B cell (primary cell): ENCODE measurements around the gene FAM222A. TPM values are rescaled to one million over a fixed set of nuclear protein-coding genes. Genes with fewer than 3 reads are reported as not detected.

ENCODE experiments used
- ATAC-seq: fragments of 200-7000 bp; cut with Tn5 transposase; one replicate; pipeline ENCODE4 v1.10.0; 2021; ENCODE audit warnings: low read depth, mild to moderate bottlenecking, moderate number of reproducible peaks, moderate library complexity
- CTCF ChIA-PET: fragments of 350-600 bp; sonication (Branson Sonifier 250); formaldehyde crosslinking; loops from one replicate; lab custom pipeline; 2021; ENCODE audit warnings: antibody characterized with exemption, inconsistent platforms; lab: Charles Lee
- POLR2A ChIA-PET: fragments of 350-600 bp; sonication (Branson Sonifier 250); formaldehyde crosslinking; loops from one replicate; lab custom pipeline; 2021; ENCODE audit warnings: antibody characterized with exemption; lab: Charles Lee
- DNase-seq: peaks from one replicate; pipeline ENCODE4 v3.0.0; 2013
- H2AFZ ChIP-seq: 2 replicates; pipeline ENCODE4 v1.6.1; 2012; ENCODE audit warnings: mild to moderate bottlenecking, low read depth, low read length; ENCODE audit not compliant: insufficient read depth, poor library complexity, severe bottlenecking
- H3K27ac ChIP-seq, 2 donors: 1 replicate in 1 of 2; 2 replicates in 1 of 2; pipeline ENCODE4 v1.5.1; 2012 to 2013; ENCODE audit warnings: low read length in 2 of 2, mild to moderate bottlenecking in 2 of 2, moderate library complexity in 1 of 2
- H3K27me3 ChIP-seq, 4 experiments: fragments of 200-600 bp in 1 of 4; sonication (generic) in 1 of 4; replicated peaks in 1 of 4; 1 replicate in 2 of 4; 2 replicates in 2 of 4; pipeline versions ENCODE4 v1.6.1 to v1.7.0; 2013 to 2016; ENCODE audit warnings: low read length in 3 of 4, mild to moderate bottlenecking in 2 of 4, mixed read lengths in 1 of 4, moderate library complexity in 1 of 4; ENCODE audit not compliant: insufficient read depth in 4 of 4, control insufficient read depth in 3 of 4; ENCODE audit errors: control extremely low read depth in 1 of 4
- H3K36me3 ChIP-seq, 2 experiments: replicated peaks in 1 of 2; 1 replicate in 1 of 2; 2 replicates in 1 of 2; pipeline versions ENCODE4 v1.6.1 to v1.7.1; 2013; ENCODE audit warnings: low read length in 1 of 2; ENCODE audit not compliant: insufficient read depth in 2 of 2, control insufficient read depth in 1 of 2; ENCODE audit errors: control extremely low read depth in 1 of 2, extremely low read depth in 1 of 2
- H3K4me1 ChIP-seq, 2 donors: fragments of 200-600 bp in 1 of 2; sonication (generic) in 1 of 2; 1 replicate in 1 of 2; 2 replicates in 1 of 2; pipeline versions ENCODE4 v1.5.1 to v1.6.1; 2013 to 2017; ENCODE audit warnings: low read length in 2 of 2; ENCODE audit not compliant: control insufficient read depth in 2 of 2, insufficient read depth in 2 of 2
- H3K4me2 ChIP-seq: replicated peaks from 2 replicates; pipeline ENCODE3; 2012; ENCODE audit warnings: mild to moderate bottlenecking, low read depth, low read length; ENCODE audit not compliant: poor library complexity, severe bottlenecking
- H3K4me3 ChIP-seq, 5 experiments: fragments of 200-600 bp in 1 of 5; sonication (generic) in 1 of 5; 1 replicate in 3 of 5; 2 replicates in 2 of 5; pipeline versions ENCODE4 v1.5.1 to v1.7.0; 2011 to 2016; ENCODE audit warnings: low read length in 4 of 5, mild to moderate bottlenecking in 4 of 5, low read depth in 2 of 5, control low read depth in 1 of 5, moderate library complexity in 1 of 5; ENCODE audit not compliant: insufficient read depth in 1 of 5; ENCODE audit errors: control extremely low read depth in 1 of 5, extremely low read depth in 1 of 5
- H3K79me2 ChIP-seq: fragments of 200-600 bp; sonication (generic); one replicate; pipeline ENCODE4 v1.6.0; 2016; ENCODE audit warnings: low read length; ENCODE audit not compliant: control insufficient read depth, insufficient read depth
- H3K9ac ChIP-seq: fragments of 200-600 bp; sonication (generic); 2 replicates; pipeline ENCODE4 v1.6.1; 2017; ENCODE audit warnings: mild to moderate bottlenecking, low read length, moderate library complexity
- H3K9me3 ChIP-seq, 3 donors: one replicate each; pipeline versions ENCODE4 v1.6.1 to v1.7.1; 2013; ENCODE audit warnings: low read length in 2 of 3; ENCODE audit not compliant: control insufficient read depth in 2 of 3, insufficient read depth in 1 of 3; ENCODE audit errors: control extremely low read depth in 1 of 3
- H4K20me1 ChIP-seq: 2 replicates; pipeline ENCODE4 v1.6.0; 2012; ENCODE audit warnings: mild to moderate bottlenecking, low read length; ENCODE audit not compliant: insufficient read depth, control insufficient read depth, poor library complexity, severe bottlenecking
- H3K27ac Mint-ChIP-seq: one replicate; pipeline ENCODE4 v1.8.0; 2021; ENCODE audit warnings: mixed read lengths
- H3K27me3 Mint-ChIP-seq: one replicate; pipeline ENCODE4 v1.8.0; 2021; ENCODE audit warnings: mixed read lengths
- H3K4me1 Mint-ChIP-seq: one replicate; pipeline ENCODE4 v1.8.0; 2021; ENCODE audit warnings: mixed read lengths
- H3K4me3 Mint-ChIP-seq: one replicate; pipeline ENCODE4 v1.8.0; 2021; ENCODE audit warnings: mixed read lengths
- H3K9me3 Mint-ChIP-seq: one replicate; pipeline ENCODE4 v1.8.0; 2022; ENCODE audit warnings: mixed read lengths; ENCODE audit not compliant: insufficient read depth
- CTCF ChIP-seq: fragments of 200-600 bp; IDR thresholded peaks from one replicate; pipeline ENCODE4 v1.8.0; 2022; ENCODE audit warnings: antibody characterized with exemption, mild to moderate bottlenecking
- EZH2 ChIP-seq: IDR thresholded peaks from 2 replicates; pipeline ENCODE4 v1.6.1; 2012; ENCODE audit warnings: borderline replicate concordance, low read depth, mild to moderate bottlenecking, moderate library complexity, low read length; ENCODE audit not compliant: insufficient read depth, poor library complexity, severe bottlenecking
- WGBS: methylation state at CpG from one replicate; pipeline ENCODE4 v1.1.5; 2013; ENCODE audit warnings: missing lambda C conversion rate; ENCODE audit not compliant: insufficient coverage; 5-methylcytosine and 5-hydroxymethylcytosine counted together
- intact Hi-C: fragments of 100-400 bp; cut with micrococcal nuclease; formaldehyde crosslinking; loops from one replicate; pipeline ENCODE4 v1.10.0; 2022
- polyA plus RNA-seq: library from polyadenylated mRNA; depleted of rRNA; stranded (reverse); fragments of >200 nt; gene quantifications from 2 replicates; pipeline ENCODE4 v1.2.3, GENCODE V29; 2012
- total RNA-seq, 2 donors: library from RNA; stranded (reverse); fragments of 120-200 nt in 1 of 2; gene quantifications; 1 replicate in 1 of 2; 2 replicates in 1 of 2; pipeline versions ENCODE4 v1.2.3 to v1.2.4, GENCODE V29; 2013 to 2022

Gene FAM222A
- total and polyA plus RNA-seq, 2 donors (not counting 1 experiment from before 2014, with no cell fraction given): 0.49 to 4.6 TPM

GRCh38 chr12:109813810-109814416 is 100.3 kb downstream of the FAM222A start:
- Mint-ChIP-seq H3K4me1 (no peaks in the 10 kb centered on the region), H3K9me3 (no peaks in the 10 kb centered on the region), H3K4me3 (no peak overlapping the region), H3K27me3 (peaks cover 9% of the 10 kb centered on the region), H3K27ac (no peak overlapping the region)
- ATAC-seq (no peak), DNase-seq (no peak)
- Histone ChIP-seq H3K36me3 (no peaks in the 10 kb centered on the region), H3K4me1 (no peaks in the 10 kb centered on the region), H3K9ac (no peak overlapping the region), H3K79me2 (no peaks in the 10 kb centered on the region), H3K4me3 (no peak overlapping the region), H3K9me3 (no peaks in the 10 kb centered on the region), H2AFZ (no peak overlapping the region), H4K20me1 (no peaks in the 10 kb centered on the region), H3K4me2 (no peak overlapping the region), H3K27ac (no peak overlapping the region), H3K27me3 (peaks cover 0 to 12% (median 0%) of the 10 kb centered on the region in 4 experiments)
- ChIA-PET CTCF (interaction anchor here (1.3 kb wide), 1 partner anchor 8 kb away, joined by 3 read pairs; no protein-coding TSS in a partner anchor), POLR2A (no interaction called here)
- 93% methylated on average over 4 of the region's 6 CpGs for WGBS
- intact Hi-C loops: no loop called here
- TF ChIP-seq CTCF: no peak
- no peak for TF ChIP-seq EZH2

- TF ChIP-seq EZH2 (no peak), CTCF (no peak)
- 73% methylated on average over 20 of the region's 20 CpGs for WGBS
- peaks cover 13% of the 10 kb centered on the region for H3K27me3 Mint-ChIP-seq
- Histone ChIP-seq H3K27ac (no peak overlapping the region), H3K4me2 (no peak overlapping the region), H3K27me3 (peaks cover 0 to 15% (median 0%) of the 10 kb centered on the region in 4 experiments), H4K20me1 (no peaks in the 10 kb centered on the region), H2AFZ (no peak overlapping the region), H3K9ac (no peak overlapping the region), H3K9me3 (no peaks in the 10 kb centered on the region), H3K4me1 (no peaks in the 10 kb centered on the region), H3K36me3 (no peaks in the 10 kb centered on the region), H3K79me2 (no peaks in the 10 kb centered on the region), H3K4me3 (no peak overlapping the region)
- no peak overlapping the region for H3K4me3 Mint-ChIP-seq
- H3K4me1 Mint-ChIP-seq: no peaks in the 10 kb centered on the region
- H3K9me3 Mint-ChIP-seq: no peaks in the 10 kb centered on the region
- ChIA-PET CTCF (interaction anchor here (1.3 kb wide), 1 partner anchor 9 kb away, joined by 3 read pairs; no protein-coding TSS in a partner anchor), POLR2A (no interaction called here)
- H3K27ac Mint-ChIP-seq: no peak overlapping the region
- DNase-seq: no peak
- intact Hi-C loops: no loop called here
- no peak for ATAC-seq
Observed at GRCh38 chr12:109814600-109815150, 101.0 kb downstream of the FAM222A start.
